K562 (cell line): ENCODE results near the gene CSAD. TPM values are rescaled to one million over a fixed set of nuclear protein-coding genes. Genes with fewer than 3 reads are reported as not detected.
A peak's percentile ranks its signal among the peaks of the same experiment; 100 is the strongest.

ENCODE experiments used
- ATF3 ChIP-seq, 2 experiments: fragments of 450-650 bp in 1 of 2; sonication (generic) in 1 of 2; formaldehyde crosslinking in 1 of 2; IDR thresholded peaks in 1 of 2; conservative IDR thresholded peaks in 1 of 2; 2 replicates each; pipeline versions ENCODE4 v1.6.1 to v1.8.1; 2016 to 2023; ENCODE audit warnings: mild to moderate bottlenecking in 2 of 2, moderate library complexity in 2 of 2, inconsistent platforms in 1 of 2, missing genetic modification reagents in 1 of 2
- CGGBP1 ChIP-seq: fragments of 250-450 bp; sonication (Bioruptor Pico); IDR thresholded peaks from 2 replicates; pipeline ENCODE4 v1.9.0; 2021; ENCODE audit warnings: mild to moderate bottlenecking
- ETV1 ChIP-seq: fragments of 450-650 bp; conservative IDR thresholded peaks from 2 replicates; pipeline ENCODE4 v1.6.1; 2016; ENCODE audit warnings: missing genetic modification characterization, control low read depth, low read depth, missing compliant biosample characterization
- FIP1L1 ChIP-seq: fragments of 200-400 bp; formaldehyde crosslinking; IDR thresholded peaks from 2 replicates; pipeline ENCODE4 v1.6.1; 2018; ENCODE audit warnings: mild to moderate bottlenecking, low read depth, low read length; ENCODE audit not compliant: poor library complexity, severe bottlenecking
- FOSL1 ChIP-seq: fragments of 200-800 bp; sonication (Bioruptor generic); conservative IDR thresholded peaks from 2 replicates; pipeline ENCODE4 v1.6.1; 2016; ENCODE audit warnings: missing genetic modification characterization, missing compliant biosample characterization
- FOXP1 ChIP-seq: sonication (generic); formaldehyde crosslinking; IDR thresholded peaks from 2 replicates; pipeline ENCODE4 v1.8.0; 2022; ENCODE audit warnings: mild to moderate bottlenecking, missing genetic modification reagents
- GTF2A2 ChIP-seq: IDR thresholded peaks from 2 replicates; pipeline ENCODE4 v1.6.1; 2016; ENCODE audit warnings: mild to moderate bottlenecking, missing genetic modification characterization, missing compliant biosample characterization
- HDAC6 ChIP-seq: IDR thresholded peaks from 2 replicates; pipeline ENCODE4 v1.6.1; 2012; ENCODE audit warnings: low read depth, mild to moderate bottlenecking, control low read depth, inconsistent platforms, low read length, moderate library complexity
- IFI16 ChIP-seq: fragments of 250-450 bp; sonication (Bioruptor Pico); IDR thresholded peaks from 2 replicates; pipeline ENCODE4 v2.1.2; 2022; ENCODE audit warnings: mild to moderate bottlenecking, inconsistent platforms
- IRF9 ChIP-seq: fragments of 450-650 bp; IDR thresholded peaks from 2 replicates; pipeline ENCODE4 v1.6.1; 2016; ENCODE audit warnings: missing biosample characterization, missing genetic modification characterization
- L3MBTL2 ChIP-seq: fragments of 450-650 bp; IDR thresholded peaks from 2 replicates; pipeline ENCODE4 v1.6.1; 2016; ENCODE audit warnings: mild to moderate bottlenecking, moderate library complexity
- NCOR1 ChIP-seq: fragments of 450-650 bp; IDR thresholded peaks from 2 replicates; pipeline ENCODE4 v1.6.1; 2016; ENCODE audit warnings: mild to moderate bottlenecking, moderate library complexity
- PKNOX1 ChIP-seq: fragments of 450-650 bp; IDR thresholded peaks from 2 replicates; pipeline ENCODE4 v1.6.1; 2016
- SLC30A9 ChIP-seq: fragments of 250-450 bp; sonication (Bioruptor Pico); IDR thresholded peaks from 2 replicates; pipeline ENCODE4 v1.8.0; 2022; ENCODE audit warnings: mild to moderate bottlenecking, moderate library complexity
- SMAD1 ChIP-seq: fragments of 150-350 bp; IDR thresholded peaks from 2 replicates; pipeline ENCODE4 v1.6.1; 2014; ENCODE audit warnings: low read length, low read depth; ENCODE audit not compliant: partially characterized antibody
- STAG1 ChIP-seq: sonication (generic); formaldehyde crosslinking; IDR thresholded peaks from 2 replicates; pipeline ENCODE4 v1.5.0; 2020; ENCODE audit warnings: missing genetic modification reagents, borderline replicate concordance
- VEZF1 ChIP-seq: fragments of 200-800 bp; sonication (Bioruptor generic); IDR thresholded peaks from 2 replicates; pipeline ENCODE4 v1.6.1; 2017; ENCODE audit warnings: missing genetic modification characterization, missing compliant biosample characterization
- ZFX ChIP-seq: sonication (generic); formaldehyde crosslinking; IDR thresholded peaks from 2 replicates; pipeline ENCODE4 v1.8.0; 2022; ENCODE audit warnings: mild to moderate bottlenecking, missing genetic modification reagents, moderate library complexity
- ZNF212 ChIP-seq: fragments of 450-650 bp; formaldehyde crosslinking; IDR thresholded peaks from 2 replicates; pipeline ENCODE4 v1.4.0; 2020; ENCODE audit warnings: mild to moderate bottlenecking
- ZNF384 ChIP-seq: IDR thresholded peaks from 2 replicates; pipeline ENCODE4 v1.6.1; 2012; ENCODE audit warnings: low read depth, low read length, improper control_type of control experiment
- ZNF395 ChIP-seq: fragments of 200-800 bp; sonication (Bioruptor generic); IDR thresholded peaks from 2 replicates; pipeline ENCODE4 v1.6.1; 2017; ENCODE audit warnings: missing genetic modification characterization, missing compliant biosample characterization
- ZNF75A ChIP-seq: fragments of 450-650 bp; formaldehyde crosslinking; IDR thresholded peaks from 2 replicates; pipeline ENCODE4 v1.4.0; 2020; ENCODE audit warnings: mild to moderate bottlenecking
- polyA plus RNA-seq, 8 experiments: library from polyadenylated mRNA; depleted of rRNA in 4 of 8; stranded (reverse) in 5 of 8; unstranded in 3 of 8; fragments of >200 nt; fragmentation: Nextera tagmentation in 2 of 8; fragmentation: Illumina TruSeq in 1 of 8; extraction: Ambion mirVana in 2 of 8; extraction: Trizol in 1 of 8; gene quantifications; 2 replicates each; pipeline versions ENCODE4 v1.2.1 to v1.2.3, GENCODE V29; 2011 to 2014; ENCODE audit warnings: inconsistent platforms in 1 of 8, missing spikeins in 1 of 8
- total RNA-seq, 7 experiments: library from RNA; depleted of rRNA in 6 of 7; stranded (reverse); fragments of >200 nt in 6 of 7; fragmentation: Illumina TruSeq in 2 of 7; extraction: Trizol in 2 of 7; gene quantifications; 2 replicates each; pipeline versions ENCODE4 v1.2.1 to v1.2.3, GENCODE V29; 2011 to 2021; ENCODE audit warnings: low replicate concordance in 1 of 7

CSAD gene
- total and polyA plus RNA-seq, 9 of the 15 experiments (the other 6 are each of a cell fraction or from before 2014, with no cell fraction given): 1.8 to 19.6 (median 8.1) TPM

- TF ChIP-seq ZNF395 (CRISPR knock-in tag) (peak; percentile 50; the same call in 1 of the 2 replicates), ATF3 (IDR thresholded peaks at IDR 0.05) (no peak), ATF3 (CRISPR knock-in tag; conservative IDR thresholded peaks at IDR 0.05) (no peak), ETV1 (tag) (0 out of 2 replicates have a peak, but pooled peaks have one; percentile 17), FOXP1 (no peak), NCOR1 (no peak), VEZF1 (no peak), FIP1L1 (no peak), CGGBP1 (CRISPR knock-in tag) (no peak), SMAD1 (no peak), SLC30A9 (no peak), IRF9 (tag) (no peak), ZNF212 (no peak), FOSL1 (tag) (peak; percentile 18; the same call in 1 of the 2 replicates), GTF2A2 (tag) (no peak), HDAC6 (no peak), PKNOX1 (peak; percentile 54), IFI16 (CRISPR knock-in tag) (no peak), ZFX (no peak), L3MBTL2 (peak; percentile 30; the same call in 1 of the 2 replicates), ZNF384 (peak; percentile 63), STAG1 (CRISPR knock-in tag) (no peak), ZNF75A (CRISPR knock-in tag) (no peak)
Measured at GRCh38 chr12:53200458-53201176, 19.9 kb upstream of the CSAD start (continued).
